Gastroesophageal sphincter (tissue), 4 donors: ENCODE results near the gene IL1F10. TPM values are rescaled to one million over a fixed set of nuclear protein-coding genes. Genes with fewer than 3 reads are reported as not detected.

Source experiments
- ATAC-seq: fragments of 150-250 bp; one replicate; pipeline ENCODE4 v1.9.1; 2016; ENCODE audit warnings: mild to moderate bottlenecking, moderate library complexity
- H3K27ac ChIP-seq, 4 donors: fragments of 200-600 bp; sonication (generic) in 3 of 4; 1 replicate in 3 of 4; 2 replicates in 1 of 4; pipeline ENCODE4 v1.5.1; 2016 to 2019
- H3K27me3 ChIP-seq: fragments of 200-600 bp; sonication (generic); one replicate; pipeline ENCODE4 v1.5.1; 2019
- H3K36me3 ChIP-seq, 2 donors: fragments of 200-600 bp; sonication (generic); one replicate each; pipeline ENCODE4 v1.5.1; 2019; ENCODE audit warnings: control low read depth in 1 of 2
- H3K4me1 ChIP-seq, 3 donors: fragments of 200-600 bp; sonication (generic); 1 replicate in 2 of 3; 2 replicates in 1 of 3; pipeline ENCODE4 v1.5.1; 2016 to 2019; ENCODE audit warnings: control low read depth in 2 of 3
- H3K4me3 ChIP-seq, 2 donors: fragments of 200-600 bp; sonication (generic); one replicate each; pipeline ENCODE4 v1.5.1; 2019; ENCODE audit warnings: mild to moderate bottlenecking in 1 of 2, moderate library complexity in 1 of 2
- H3K9me3 ChIP-seq, 3 donors: fragments of 200-600 bp; sonication (generic); one replicate each; pipeline ENCODE4 v1.5.1; 2017 to 2019; ENCODE audit warnings: control low read depth in 2 of 3
- EP300 ChIP-seq: sonication (generic); formaldehyde crosslinking; IDR thresholded peaks from one replicate; pipeline ENCODE4 v1.6.1; 2017; ENCODE audit warnings: antibody characterized with exemption, mild to moderate bottlenecking
- POLR2A ChIP-seq, 2 donors: fragments of 450-650 bp; IDR thresholded peaks; one replicate each; pipeline ENCODE4 v1.6.1; 2017; ENCODE audit warnings: antibody characterized with exemption in 2 of 2, mild to moderate bottlenecking in 2 of 2, moderate library complexity in 1 of 2
- POLR2AphosphoS5 ChIP-seq: sonication (generic); formaldehyde crosslinking; IDR thresholded peaks from one replicate; pipeline ENCODE4 v1.6.1; 2017; ENCODE audit warnings: antibody characterized with exemption
- WGBS, 2 donors: methylation state at CpG; one replicate each; pipeline ENCODE4 v1.1.5; 2018; ENCODE audit warnings: low coverage in 1 of 2; 5-methylcytosine and 5-hydroxymethylcytosine counted together
- total RNA-seq, 4 donors: library from RNA; depleted of rRNA; stranded (reverse); fragments of >200 nt; gene quantifications; one replicate each; pipeline ENCODE4 v1.1.0, GENCODE V29; 2016
- TF ChIP-seq, protein P1 (sequence below), 4 experiments: fragments of 200-600 bp in 2 of 4; fragments of 450-650 bp in 2 of 4; sonication (generic) in 1 of 4; IDR thresholded peaks; one replicate each; pipeline ENCODE4 v1.5.1; 2017 to 2019; ENCODE audit warnings: antibody characterized with exemption in 4 of 4, mild to moderate bottlenecking in 2 of 4, moderate library complexity in 2 of 4

IL1F10 gene
- total RNA-seq, 4 donors from 2014 or later, result not detected

DNA sequence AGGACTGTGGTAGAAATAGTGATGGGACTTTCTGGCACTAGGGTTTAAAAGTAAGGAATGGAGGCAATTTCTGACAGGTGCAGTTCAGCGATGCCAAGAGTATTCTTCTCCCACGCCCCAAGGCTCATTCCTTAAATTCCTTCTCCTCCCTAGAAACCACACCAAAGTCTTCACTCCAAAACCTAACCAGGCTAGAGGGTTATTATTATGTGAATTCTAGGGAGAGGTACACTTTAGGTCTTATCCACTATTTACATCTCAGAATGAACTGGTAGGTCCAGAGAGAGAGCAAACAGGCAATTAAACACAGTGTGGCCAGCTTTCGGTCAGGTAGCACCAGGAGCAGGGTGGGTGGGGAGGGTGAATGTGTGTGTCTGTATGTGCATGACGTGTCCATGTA is 11.4 kb downstream of the IL1F10 start:
- H3K4me3 ChIP-seq, result no peak overlapping the region
- no peaks in the 10 kb centered on the region for H3K36me3 ChIP-seq
- peaks cover 25% of the 10 kb centered on the region for H3K27me3 ChIP-seq
- H3K9me3 ChIP-seq, result no peaks in the 10 kb centered on the region
- TF ChIP-seq POLR2AphosphoS5 (no peak), EP300 (no peak), POLR2A (IDR thresholded peaks at IDR 0.05) (no peak)
- TF ChIP-seq, protein P1, sequence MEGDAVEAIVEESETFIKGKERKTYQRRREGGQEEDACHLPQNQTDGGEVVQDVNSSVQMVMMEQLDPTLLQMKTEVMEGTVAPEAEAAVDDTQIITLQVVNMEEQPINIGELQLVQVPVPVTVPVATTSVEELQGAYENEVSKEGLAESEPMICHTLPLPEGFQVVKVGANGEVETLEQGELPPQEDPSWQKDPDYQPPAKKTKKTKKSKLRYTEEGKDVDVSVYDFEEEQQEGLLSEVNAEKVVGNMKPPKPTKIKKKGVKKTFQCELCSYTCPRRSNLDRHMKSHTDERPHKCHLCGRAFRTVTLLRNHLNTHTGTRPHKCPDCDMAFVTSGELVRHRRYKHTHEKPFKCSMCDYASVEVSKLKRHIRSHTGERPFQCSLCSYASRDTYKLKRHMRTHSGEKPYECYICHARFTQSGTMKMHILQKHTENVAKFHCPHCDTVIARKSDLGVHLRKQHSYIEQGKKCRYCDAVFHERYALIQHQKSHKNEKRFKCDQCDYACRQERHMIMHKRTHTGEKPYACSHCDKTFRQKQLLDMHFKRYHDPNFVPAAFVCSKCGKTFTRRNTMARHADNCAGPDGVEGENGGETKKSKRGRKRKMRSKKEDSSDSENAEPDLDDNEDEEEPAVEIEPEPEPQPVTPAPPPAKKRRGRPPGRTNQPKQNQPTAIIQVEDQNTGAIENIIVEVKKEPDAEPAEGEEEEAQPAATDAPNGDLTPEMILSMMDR (IDR thresholded peaks at IDR 0.05), result no peak
- no peaks in the 10 kb centered on the region for H3K4me1 ChIP-seq
- H3K27ac ChIP-seq, result no peak overlapping the region
- WGBS, 2 donors, result 66 to 92% methylated on average over 2 to 3 of the region's 4 CpGs
- no peak for ATAC-seq

DNA sequence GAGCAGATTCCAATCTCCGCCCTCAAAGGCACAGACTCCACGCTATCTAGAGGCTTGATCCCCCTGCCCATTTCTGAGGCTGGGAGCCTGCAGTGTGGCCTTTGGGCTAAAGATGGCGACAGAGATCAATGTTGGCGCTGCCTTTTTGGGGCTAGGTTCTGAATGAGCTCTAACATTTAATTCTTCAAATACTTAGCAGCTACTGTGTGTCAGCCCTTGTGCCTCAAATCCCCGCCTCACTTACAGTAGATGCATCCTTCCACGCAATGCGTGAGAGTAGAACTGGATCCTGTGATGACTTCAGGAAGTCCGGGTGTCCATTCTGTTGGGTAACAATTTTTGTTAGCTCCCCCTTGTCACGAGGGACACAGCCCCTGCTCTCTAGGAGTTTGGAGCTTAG is 12.4 kb downstream of the IL1F10 start:
- ATAC-seq, result no peak
- H3K4me1 ChIP-seq, result no peaks in the 10 kb centered on the region
- no peak overlapping the region for H3K27ac ChIP-seq
- TF ChIP-seq EP300 (no peak), POLR2A (IDR thresholded peaks at IDR 0.05) (no peak), POLR2AphosphoS5 (no peak)
- TF ChIP-seq, protein P1 (IDR thresholded peaks at IDR 0.05), result peak in 1 of 4 experiments; percentile 43
- no peaks in the 10 kb centered on the region for H3K9me3 ChIP-seq
- no peak overlapping the region for H3K4me3 ChIP-seq
- H3K36me3 ChIP-seq, result no peaks in the 10 kb centered on the region
- peaks cover 25% of the 10 kb centered on the region for H3K27me3 ChIP-seq
- WGBS, 2 donors, result 18 to 30% methylated on average over 2 to 9 of the region's 9 CpGs

DNA sequence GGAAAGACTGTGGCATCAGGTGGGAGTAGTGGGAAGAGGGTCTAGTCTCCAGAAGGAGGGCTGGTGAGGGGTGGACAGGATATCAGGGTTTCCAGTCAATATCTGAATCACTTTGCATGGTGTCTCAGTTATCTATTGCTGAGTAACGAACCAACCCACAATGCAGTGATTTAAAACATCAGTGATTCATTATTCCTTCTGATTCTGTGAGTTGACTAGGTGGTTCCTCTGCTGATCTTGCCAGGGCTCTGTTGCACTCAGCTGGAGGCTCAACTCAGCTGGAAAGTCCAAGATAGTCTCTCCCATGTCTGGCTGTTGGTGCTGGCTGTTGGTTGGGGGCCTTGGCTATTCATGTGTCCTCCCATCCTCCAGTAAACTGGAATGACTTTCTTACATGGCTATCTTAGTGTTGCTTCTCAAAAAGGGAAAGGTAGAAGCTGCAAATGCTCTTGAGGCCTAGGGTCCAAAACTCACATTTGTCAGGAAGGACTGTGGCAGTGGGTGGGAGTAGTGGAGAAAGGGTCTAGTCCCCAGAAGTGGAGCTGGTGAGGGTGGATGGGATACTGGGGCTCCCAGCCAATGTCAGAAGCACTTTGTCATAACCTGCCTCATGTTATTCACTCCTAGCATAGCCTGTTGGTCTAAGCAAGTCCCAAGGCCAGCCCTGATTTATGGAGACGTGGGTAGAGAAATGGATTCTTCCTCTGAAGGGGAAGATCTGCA is 13.9 kb downstream of the IL1F10 start:
- Histone ChIP-seq H3K4me1 (no peaks in the 10 kb centered on the region), H3K27me3 (peaks cover 25% of the 10 kb centered on the region), H3K27ac (no peak overlapping the region), H3K4me3 (no peak overlapping the region), H3K9me3 (no peaks in the 10 kb centered on the region), H3K36me3 (no peaks in the 10 kb centered on the region)
- TF ChIP-seq POLR2A (IDR thresholded peaks at IDR 0.05) (no peak), POLR2AphosphoS5 (no peak), EP300 (no peak)
- TF ChIP-seq, protein P1 (IDR thresholded peaks at IDR 0.05), result no peak
- 45% methylated on average over 2 of the region's 2 CpGs; no CpG with 5 or more reads in 1 of the 2 donors for WGBS, 2 donors
- ATAC-seq, result no peak

DNA sequence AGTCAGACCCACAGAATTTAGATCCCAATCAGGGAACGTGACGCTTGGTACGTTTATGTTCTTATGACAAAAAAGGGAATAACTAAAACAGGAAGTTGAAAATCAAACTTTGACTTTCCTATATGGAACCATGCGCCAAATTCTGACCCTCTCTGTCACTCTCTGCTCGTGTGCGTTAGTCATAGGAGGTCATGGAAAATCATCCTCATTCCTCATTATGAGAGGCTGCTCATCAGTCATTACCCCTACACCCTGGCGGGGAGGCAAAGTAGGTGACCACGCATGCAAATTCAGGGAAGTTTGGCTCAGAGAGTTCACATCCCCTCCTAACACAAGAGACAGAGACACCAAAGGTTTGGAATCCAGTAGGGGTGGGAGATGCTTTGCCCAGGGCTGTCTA is 15.5 kb downstream of the IL1F10 start:
- WGBS, 2 donors, result 50 to 58% methylated on average over 6 to 8 of the region's 8 CpGs
- Histone ChIP-seq H3K36me3 (no peaks in the 10 kb centered on the region), H3K27ac (no peak overlapping the region), H3K9me3 (peaks cover 0 to 5% (median 0%) of the 10 kb centered on the region in 3 donors), H3K4me1 (no peaks in the 10 kb centered on the region), H3K27me3 (peaks cover 34% of the 10 kb centered on the region), H3K4me3 (no peak overlapping the region)
- TF ChIP-seq EP300, result no peak
- no peak for TF ChIP-seq POLR2A (IDR thresholded peaks at IDR 0.05)
- TF ChIP-seq, protein P1 (IDR thresholded peaks at IDR 0.05), result no peak
- TF ChIP-seq POLR2AphosphoS5, result no peak
- no peak for ATAC-seq
